Measurements from ENCODE around the gene PPM1G.

DNA sequence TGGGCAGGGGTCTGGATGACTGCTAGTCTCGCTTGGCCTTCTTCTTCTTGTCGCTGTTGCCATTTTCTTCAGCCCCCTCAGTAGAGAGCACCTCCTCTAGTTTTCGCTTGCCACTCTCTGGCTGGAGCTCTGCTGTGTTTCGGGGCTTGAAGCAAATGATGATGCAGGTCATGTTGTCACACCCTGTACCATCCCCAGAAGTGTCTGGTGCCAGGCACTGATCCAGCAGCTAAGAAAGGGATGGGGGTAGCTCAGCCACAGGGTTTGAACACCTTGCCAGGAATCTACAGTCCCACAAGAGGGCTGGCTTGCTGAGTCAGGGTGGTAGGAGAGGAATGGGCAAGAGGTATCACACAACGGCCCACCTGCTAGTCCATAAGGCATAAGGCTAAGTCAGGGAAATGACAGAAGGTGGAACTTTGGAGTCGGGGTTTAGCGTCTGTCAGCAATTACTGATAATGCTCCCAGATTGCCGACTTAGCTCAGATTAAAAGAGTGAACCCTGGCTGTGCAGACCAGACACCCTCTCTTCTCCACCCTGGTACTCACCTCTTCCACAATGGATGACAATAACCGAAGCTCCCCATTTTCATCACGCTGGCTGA lies 27.7 kb downstream of the PPM1G start:
- no peak for TF ChIP-seq POLR2AphosphoS5 (IDR thresholded peaks at IDR 0.05; ENCODE audit: borderline replicate concordance, low read depth, low read length)
- TF ChIP-seq EZH2 (IDR thresholded peaks at IDR 0.05): no peak

Data from SK-N-MC (cell line).